Activated naive CD8-positive, alpha-beta T cell (primary cell): ENCODE results near the gene C1orf216.

Source experiments
- H3K27ac Mint-ChIP-seq: one replicate; pipeline ENCODE4 v1.8.0; 2021; ENCODE audit warnings: mixed read lengths
- H3K27me3 Mint-ChIP-seq: one replicate; pipeline ENCODE4 v1.8.0; 2021; ENCODE audit warnings: mixed read lengths
- H3K36me3 Mint-ChIP-seq: one replicate; pipeline ENCODE4 v1.8.0; 2021; ENCODE audit warnings: mixed read lengths
- H3K4me1 Mint-ChIP-seq: one replicate; pipeline ENCODE4 v1.8.0; 2021; ENCODE audit warnings: low read depth, mixed read lengths
- H3K4me3 Mint-ChIP-seq: one replicate; pipeline ENCODE4 v1.8.0; 2021; ENCODE audit warnings: mild to moderate bottlenecking, mixed read lengths
- H3K9me3 Mint-ChIP-seq: one replicate; pipeline ENCODE4 v1.8.0; 2021; ENCODE audit warnings: low read depth, mixed read lengths

C1orf216 gene

DNA sequence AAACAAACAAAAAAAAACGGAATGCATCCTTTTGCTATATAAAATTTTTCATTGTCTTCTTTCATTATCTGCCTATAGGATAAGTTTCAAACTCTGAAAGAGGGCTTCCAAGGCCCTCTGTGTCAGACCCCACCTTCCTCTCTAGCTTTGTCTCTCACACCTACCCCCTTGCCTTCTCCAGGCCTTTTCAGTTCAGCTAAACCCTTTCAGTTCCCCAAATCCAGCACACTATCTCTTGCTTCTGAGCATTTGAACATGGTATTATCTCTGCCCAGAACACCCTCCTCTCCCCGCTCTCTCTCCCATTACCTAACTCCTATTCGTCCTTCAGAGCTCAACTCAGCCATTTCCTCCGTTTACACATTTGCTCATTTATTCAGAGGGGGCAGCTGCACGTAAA, 35.7 kb downstream of the C1orf216 start:
- Mint-ChIP-seq H3K4me1 (no peaks in the 10 kb centered on the region), H3K27ac (no peak overlapping the region), H3K9me3 (no peaks in the 10 kb centered on the region), H3K27me3 (peaks cover 5% of the 10 kb centered on the region), H3K4me3 (no peak overlapping the region), H3K36me3 (no peaks in the 10 kb centered on the region)

- no peaks in the 10 kb centered on the region for H3K36me3 Mint-ChIP-seq
- H3K27me3 Mint-ChIP-seq: peaks cover 4% of the 10 kb centered on the region
- H3K4me3 Mint-ChIP-seq: no peak overlapping the region
- no peak overlapping the region for H3K27ac Mint-ChIP-seq
- H3K4me1 Mint-ChIP-seq: no peaks in the 10 kb centered on the region
- no peaks in the 10 kb centered on the region for H3K9me3 Mint-ChIP-seq
Measured at GRCh38 chr1:35680271-35680670, 38.4 kb downstream of the C1orf216 start.

DNA sequence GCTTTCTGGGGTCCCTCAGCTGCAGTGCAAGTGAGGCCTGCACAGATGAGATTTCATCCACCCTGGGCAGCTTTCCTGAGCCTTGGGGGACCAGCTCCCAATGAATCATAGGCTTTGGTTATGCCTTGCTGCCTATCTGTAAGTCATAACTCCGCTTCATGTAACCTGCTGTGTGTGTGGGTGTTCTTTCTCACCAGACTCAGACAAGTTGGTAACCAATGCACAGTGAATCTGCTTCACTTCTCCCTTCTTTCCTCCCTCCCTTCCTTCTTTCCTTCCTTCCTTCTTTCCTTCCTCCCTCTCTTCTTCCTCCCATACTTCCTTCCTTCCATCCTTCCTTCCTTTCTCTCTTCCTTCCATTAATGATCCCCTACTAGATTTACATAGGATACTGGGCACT, 42.9 kb downstream of the C1orf216 start:
- H3K9me3 Mint-ChIP-seq: no peaks in the 10 kb centered on the region
- no peaks in the 10 kb centered on the region for H3K4me1 Mint-ChIP-seq
- no peaks in the 10 kb centered on the region for H3K36me3 Mint-ChIP-seq
- H3K4me3 Mint-ChIP-seq: no peak overlapping the region
- peaks cover 10% of the 10 kb centered on the region for H3K27me3 Mint-ChIP-seq
- no peak overlapping the region for H3K27ac Mint-ChIP-seq

DNA sequence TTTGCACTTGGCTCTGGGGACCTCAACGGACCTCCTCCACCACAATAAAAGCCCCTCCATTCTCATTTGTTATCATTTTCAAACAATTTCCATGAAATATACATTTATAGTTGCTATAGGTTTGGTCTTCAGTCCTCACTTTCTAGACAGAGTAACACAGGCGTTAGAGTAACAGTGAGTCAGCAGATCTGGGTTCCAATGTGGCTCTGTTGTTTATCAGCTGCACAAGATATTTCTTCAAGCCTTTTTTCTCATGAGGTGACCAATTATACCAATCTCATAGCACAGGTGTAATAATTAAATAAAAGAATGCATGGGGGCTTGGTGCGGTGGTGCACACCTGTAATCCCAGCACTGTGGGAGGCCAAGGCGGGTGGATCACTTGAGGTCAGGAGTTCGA, 44.6 kb downstream of the C1orf216 start:
- Mint-ChIP-seq H3K9me3 (no peaks in the 10 kb centered on the region), H3K4me1 (no peaks in the 10 kb centered on the region), H3K27ac (no peak overlapping the region), H3K27me3 (peaks cover 11% of the 10 kb centered on the region), H3K4me3 (no peak overlapping the region), H3K36me3 (no peaks in the 10 kb centered on the region)

DNA sequence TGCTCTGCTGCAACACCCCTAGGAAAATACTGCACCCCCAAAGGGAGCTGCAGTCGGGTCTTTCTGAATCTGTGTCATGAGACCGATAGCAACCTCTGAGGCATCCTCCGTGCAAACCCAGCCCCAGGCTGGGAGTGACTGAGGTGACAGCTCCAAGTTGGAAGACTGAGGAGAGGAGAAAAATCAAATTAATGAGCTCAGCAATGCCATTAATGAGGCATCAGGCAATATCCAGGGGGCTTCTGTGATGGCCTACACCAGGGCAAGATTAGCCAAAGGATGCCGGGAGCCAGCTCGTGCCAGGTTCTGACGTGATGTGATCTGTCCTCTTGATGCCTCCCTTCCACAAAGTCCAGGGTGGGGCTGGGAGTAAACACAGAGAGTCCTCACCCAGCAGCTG, 46.6 kb downstream of the C1orf216 start:
- Mint-ChIP-seq H3K36me3 (no peaks in the 10 kb centered on the region), H3K4me3 (no peak overlapping the region), H3K9me3 (no peaks in the 10 kb centered on the region), H3K27me3 (peaks cover 11% of the 10 kb centered on the region), H3K4me1 (no peaks in the 10 kb centered on the region), H3K27ac (no peak overlapping the region)

DNA sequence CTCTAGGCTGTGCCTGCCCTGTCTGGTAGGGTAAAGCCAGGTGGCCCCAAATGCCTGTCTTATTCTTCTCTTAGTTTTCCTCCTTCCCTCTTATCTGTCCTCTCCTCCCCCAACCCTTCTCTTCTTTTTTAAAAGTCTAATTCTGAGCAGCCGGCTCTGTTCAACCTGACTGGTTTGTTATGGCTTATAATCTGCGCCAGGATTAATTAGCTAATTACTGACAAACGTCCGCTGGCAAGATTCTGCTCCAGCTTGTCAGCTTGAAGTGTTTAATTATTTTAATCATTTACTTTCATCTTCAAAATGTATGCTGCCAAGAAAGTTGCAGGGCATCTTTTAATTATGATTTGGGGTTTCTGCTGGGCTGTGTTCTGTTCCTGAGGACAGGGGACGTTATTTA, 50.2 kb downstream of the C1orf216 start:
- H3K36me3 Mint-ChIP-seq: no peaks in the 10 kb centered on the region
- peaks cover 18% of the 10 kb centered on the region for H3K27me3 Mint-ChIP-seq
- H3K27ac Mint-ChIP-seq: no peak overlapping the region
- H3K9me3 Mint-ChIP-seq: no peaks in the 10 kb centered on the region
- H3K4me3 Mint-ChIP-seq: no peak overlapping the region
- H3K4me1 Mint-ChIP-seq: no peaks in the 10 kb centered on the region

DNA sequence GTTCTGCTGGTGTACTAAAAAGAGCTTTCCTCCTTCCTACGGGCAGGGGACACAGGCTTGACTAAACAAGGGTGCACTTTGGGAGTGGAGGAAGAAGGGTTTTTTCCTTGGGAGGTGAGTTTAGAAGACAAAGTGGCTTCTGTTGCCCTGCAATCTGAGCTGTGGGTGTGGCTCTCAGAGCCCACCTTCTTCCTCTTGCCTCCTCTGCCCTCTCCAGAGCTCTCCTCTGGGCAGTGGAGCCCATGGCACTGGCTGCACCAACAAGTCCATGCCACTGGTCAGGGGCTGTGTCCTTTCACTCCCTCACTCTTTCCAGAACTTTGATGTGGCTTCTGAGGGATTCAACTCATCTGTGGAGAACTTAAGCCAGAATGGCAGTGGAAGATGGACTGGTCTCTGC, 51.8 kb downstream of the C1orf216 start:
- Mint-ChIP-seq H3K27me3 (peaks cover 14% of the 10 kb centered on the region), H3K27ac (no peak overlapping the region), H3K36me3 (no peaks in the 10 kb centered on the region), H3K9me3 (no peaks in the 10 kb centered on the region), H3K4me1 (no peaks in the 10 kb centered on the region), H3K4me3 (no peak overlapping the region)

- no peaks in the 10 kb centered on the region for H3K36me3 Mint-ChIP-seq
- H3K27me3 Mint-ChIP-seq: peaks cover 12% of the 10 kb centered on the region
- H3K4me3 Mint-ChIP-seq: no peak overlapping the region
- no peaks in the 10 kb centered on the region for H3K9me3 Mint-ChIP-seq
- H3K4me1 Mint-ChIP-seq: no peaks in the 10 kb centered on the region
- H3K27ac Mint-ChIP-seq: no peak overlapping the region
Measured at GRCh38 chr1:35666216-35666615, 52.5 kb downstream of the C1orf216 start.
